GM18909 (cell line): Measurements from ENCODE around the gene GLI3.

Experiments
- ATAC-seq: cut with Tn5 transposase; IDR thresholded peaks from one replicate; pipeline ENCODE4 v1.9.1; 2021; ENCODE audit warnings: mild to moderate bottlenecking; ENCODE audit not compliant: unreplicated experiment, poor library complexity

Gene GLI3

GRCh38 chr7:42017349-42017986 is 219.5 kb downstream of the GLI3 start:
- ATAC-seq: no peak

- no peak for ATAC-seq
Measured at GRCh38 chr7:42016517-42016916, 220.5 kb downstream of the GLI3 start.

DNA sequence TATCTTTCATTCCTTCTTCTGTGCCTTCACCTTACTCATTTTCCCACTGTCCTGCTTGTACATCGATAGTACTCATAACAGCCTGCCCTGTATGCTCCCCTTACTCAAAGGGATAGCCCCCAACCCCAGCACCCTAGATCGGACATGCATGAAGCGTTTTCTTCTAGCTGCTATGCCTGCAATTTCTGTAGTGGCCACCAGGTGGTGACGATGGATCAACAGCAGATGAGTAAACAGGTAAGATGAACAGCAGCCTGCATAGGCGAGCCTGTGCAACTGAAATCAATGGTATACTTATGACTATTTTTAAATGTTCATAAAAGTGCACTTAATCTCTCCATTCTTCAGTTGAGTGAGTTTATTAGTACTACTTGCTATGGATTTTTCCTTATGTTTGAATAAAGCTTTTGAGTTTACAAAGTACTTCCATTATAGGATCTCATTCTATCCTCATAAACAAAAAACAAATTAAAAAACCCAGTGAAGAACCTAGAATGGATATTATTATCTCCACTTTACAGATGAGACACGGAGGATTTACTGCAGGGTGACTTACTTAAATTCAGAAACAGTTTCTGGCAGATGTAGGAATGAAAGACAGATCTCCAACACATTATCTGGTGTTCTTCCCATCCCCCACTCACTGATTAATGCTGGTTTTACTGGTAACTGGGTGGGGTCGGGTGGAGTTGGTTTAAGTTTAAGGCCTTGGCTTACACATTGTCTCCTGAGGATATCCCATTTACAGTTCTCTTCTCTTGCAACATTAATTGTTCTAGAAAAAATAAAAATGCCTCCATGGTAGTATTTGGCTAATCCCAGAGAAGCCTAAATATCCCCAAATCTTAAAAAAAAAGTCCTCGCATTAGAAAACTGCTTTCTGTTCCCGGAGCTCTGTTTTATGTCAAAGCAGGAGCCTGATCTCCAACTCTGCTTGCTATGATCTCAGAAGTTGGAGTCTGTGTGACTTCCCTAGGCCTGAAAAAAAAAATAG is 222.1 kb downstream of the GLI3 start:
- ATAC-seq: no peak

DNA sequence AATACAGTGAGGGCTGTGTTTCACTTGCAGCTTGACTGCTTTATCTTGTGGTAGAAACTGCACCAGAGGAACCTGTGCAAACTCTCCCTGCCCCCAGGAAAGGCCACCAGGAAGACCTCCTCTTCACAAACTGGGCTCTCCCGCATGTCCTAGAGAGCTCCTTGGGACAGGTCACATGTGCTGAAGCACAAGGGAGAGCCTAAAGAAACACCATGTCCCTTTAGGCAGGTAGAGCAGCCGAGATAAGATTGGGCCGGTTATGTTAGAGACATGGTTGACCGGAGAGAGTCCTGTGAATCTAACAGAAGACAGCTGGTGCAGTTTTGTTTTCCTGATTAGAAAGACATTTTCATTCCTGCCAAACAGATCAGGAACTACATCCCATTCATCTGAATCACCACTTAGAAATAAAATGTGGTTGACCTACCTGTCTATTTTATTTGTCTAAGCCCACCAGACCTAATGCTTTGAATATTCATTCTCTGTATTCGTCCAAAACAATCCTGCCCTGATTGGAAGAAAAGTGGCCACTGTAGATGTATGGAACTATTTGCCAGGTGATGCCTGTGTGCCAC is 224.1 kb downstream of the GLI3 start:
- no peak for ATAC-seq

- no peak for ATAC-seq
Measured at GRCh38 chr7:42012313-42012712, 224.7 kb downstream of the GLI3 start.

GRCh38 chr7:42011846-42012245 is 225.2 kb downstream of the GLI3 start:
- ATAC-seq: no peak

DNA sequence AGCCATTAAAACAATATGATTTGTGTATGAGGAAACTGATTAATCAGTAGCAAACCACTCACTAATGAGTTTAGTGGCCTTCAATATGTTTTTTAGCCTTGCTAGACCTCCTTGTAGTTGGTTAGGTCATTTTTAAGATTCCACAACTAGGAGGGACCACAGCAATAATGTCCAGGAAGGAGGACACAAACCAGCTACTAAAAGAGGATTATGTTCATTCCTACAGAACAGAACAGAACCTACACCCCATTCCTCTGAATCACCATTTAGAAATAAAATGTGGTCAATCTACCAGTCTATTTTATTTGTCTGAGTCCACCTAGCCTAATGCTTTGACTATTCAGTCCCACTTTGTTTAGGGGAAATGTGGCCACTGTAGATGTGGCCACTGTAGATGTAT is 226.3 kb downstream of the GLI3 start:
- no peak for ATAC-seq

- ATAC-seq: no peak
Measured at GRCh38 chr7:42006801-42007513, 230.1 kb downstream of the GLI3 start.

DNA sequence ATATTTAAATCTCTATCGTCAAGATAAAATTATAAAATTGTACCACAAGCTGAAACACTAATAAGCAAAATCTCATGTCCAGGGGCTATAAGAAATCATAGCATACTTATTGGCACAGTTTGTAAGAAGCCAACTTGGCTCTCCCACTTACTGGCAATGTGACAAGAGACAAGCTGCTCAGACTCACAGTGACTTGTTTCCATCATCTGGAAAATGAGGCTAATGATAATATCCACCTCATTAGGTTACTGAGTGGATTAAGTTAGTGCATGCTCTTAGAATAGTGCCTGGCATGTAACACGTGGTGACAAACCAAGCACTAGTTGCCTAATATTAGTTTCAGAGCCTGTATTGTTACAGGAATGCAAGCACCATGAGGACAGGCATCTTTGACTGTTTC is 234.4 kb downstream of the GLI3 start:
- no peak for ATAC-seq

- ATAC-seq: no peak
Measured at GRCh38 chr7:41999736-42000283, 237.2 kb downstream of the GLI3 start.

GRCh38 chr7:41998041-41998440 is 239.0 kb downstream of the GLI3 start:
- no peak for ATAC-seq

- ATAC-seq: no peak
Measured at GRCh38 chr7:41997151-41997550, 239.9 kb downstream of the GLI3 start.

DNA sequence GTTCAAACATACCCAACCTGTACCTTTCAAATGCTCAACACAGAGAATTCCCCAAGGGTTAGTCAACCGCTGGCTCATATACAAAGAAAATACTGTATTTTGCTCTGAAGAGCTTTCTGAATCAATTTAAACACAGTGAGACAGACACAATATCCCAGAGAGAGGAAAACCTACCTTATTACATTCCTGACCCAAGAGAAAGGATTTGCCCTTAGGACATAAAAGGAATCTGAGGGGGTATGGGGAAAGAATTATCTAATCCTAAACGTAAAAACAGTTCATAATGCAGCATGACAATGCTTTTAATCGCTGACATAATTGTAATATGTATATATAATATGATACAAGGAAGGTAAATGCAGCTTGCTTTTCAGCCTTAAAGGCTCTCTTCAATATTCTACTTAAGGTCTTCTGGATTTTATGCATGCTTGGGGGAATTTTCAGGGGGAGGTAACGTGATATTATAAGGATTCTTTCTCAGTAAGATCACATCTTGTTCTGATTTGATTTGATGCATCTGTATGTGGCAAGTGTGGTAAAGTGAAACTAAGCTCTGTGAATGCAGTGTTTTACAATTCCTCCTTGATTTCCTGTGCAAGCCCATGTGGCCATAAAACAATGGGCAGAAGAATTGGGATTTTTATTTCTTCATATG is 240.5 kb downstream of the GLI3 start:
- no peak for ATAC-seq

GRCh38 chr7:41995632-41996271 is 241.3 kb downstream of the GLI3 start:
- ATAC-seq: no peak

DNA sequence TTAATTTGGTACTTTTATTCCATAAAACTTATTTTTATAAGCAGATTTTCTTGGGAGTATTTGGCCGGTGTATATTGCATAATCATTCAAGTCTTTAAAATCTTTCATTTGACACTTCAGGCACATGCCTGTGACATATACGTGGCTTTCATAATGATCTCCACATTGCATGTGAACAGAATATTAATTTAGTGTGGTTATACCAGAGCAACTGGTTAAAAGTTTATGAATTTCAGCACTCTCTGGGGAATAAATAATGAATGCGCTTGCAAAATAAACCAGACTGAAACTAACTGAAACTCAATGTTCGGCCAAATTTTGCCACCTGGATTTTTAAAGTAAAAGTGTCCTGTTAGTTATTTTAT is 242.3 kb downstream of the GLI3 start:
- no peak for ATAC-seq

DNA sequence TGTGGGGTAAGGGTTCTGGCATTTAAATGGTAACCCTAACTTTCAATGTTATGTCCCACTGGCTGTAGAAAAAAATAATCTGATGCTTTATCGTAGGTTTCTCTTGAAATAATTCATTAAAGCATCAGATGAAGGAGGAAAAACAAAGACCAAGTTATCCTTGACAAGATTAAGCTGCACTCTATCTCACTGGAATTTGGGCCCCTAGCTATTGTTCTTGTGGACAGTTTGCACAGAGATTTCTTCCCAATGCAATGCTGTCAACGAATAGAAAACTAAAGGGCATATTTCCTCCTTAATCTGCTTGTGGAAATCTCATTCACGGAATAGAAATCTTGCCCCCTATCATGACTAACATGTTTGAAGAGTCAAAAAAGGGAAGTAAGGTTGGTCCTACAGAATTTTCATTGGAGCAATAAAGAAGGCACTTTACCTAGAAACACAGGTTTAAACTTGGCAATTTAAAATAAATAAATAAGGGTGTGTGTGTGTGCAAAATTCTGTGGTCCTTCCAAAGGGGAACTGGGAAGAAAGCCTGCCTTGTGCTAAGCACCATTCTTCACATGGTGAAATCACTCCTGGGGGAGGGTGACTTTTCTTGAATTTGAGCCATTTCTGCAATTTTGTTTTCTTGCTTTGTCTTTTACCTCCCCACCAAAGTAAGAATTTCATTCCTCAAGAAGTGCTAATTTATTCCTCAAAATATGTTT is 242.8 kb downstream of the GLI3 start:
- no peak for ATAC-seq

- no peak for ATAC-seq
Measured at GRCh38 chr7:41992881-41993867, 243.8 kb downstream of the GLI3 start.

DNA sequence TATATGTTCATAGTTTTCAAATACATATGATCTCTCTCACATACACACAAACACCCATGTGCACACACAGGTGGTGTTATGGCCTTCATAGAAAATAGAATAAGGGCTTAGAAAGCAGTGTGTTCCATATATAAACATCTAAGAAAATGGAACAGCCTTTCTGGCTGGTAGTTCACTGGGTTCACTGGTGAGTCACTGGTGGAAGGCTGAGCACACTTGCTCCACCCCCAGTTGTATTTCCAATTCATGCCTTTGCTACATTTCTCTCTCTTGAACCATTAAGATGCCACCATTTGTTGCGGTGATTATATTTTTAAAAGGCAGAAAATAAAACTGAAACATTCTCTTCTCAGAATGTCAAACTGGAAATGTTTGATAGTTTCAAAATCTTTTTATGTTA is 252.1 kb downstream of the GLI3 start:
- no peak for ATAC-seq
